Endothelial cell of umbilical vein (primary cell): ENCODE data around the gene FAM149B1. TPM values are rescaled to one million over a fixed set of nuclear protein-coding genes. Genes with fewer than 3 reads are reported as not detected.

Source experiments
- BruUV-seq: library from RNA; stranded (reverse); fragments of 400-500 nt; replicated peaks from 2 replicates; lab custom pipeline; 2021; lab: Mats Ljungman, UMichigan
- CTCF ChIA-PET: fragments of 300-600, 350-600 bp; sonication (Branson Sonifier 250); formaldehyde crosslinking; loops from one replicate; lab custom pipeline; 2021; ENCODE audit warnings: antibody characterized with exemption, inconsistent platforms; lab: Charles Lee
- POLR2A ChIA-PET: fragments of 300-600, 350-600 bp; sonication (Branson Sonifier 250); formaldehyde crosslinking; loops from one replicate; lab custom pipeline; 2021; ENCODE audit warnings: antibody characterized with exemption, inconsistent platforms; lab: Charles Lee
- DNase-seq: peaks from one replicate; pipeline ENCODE4 v3.0.0-alpha.2; 2011; ENCODE audit warnings: low read depth, low spot score
- FAIRE-seq: peaks from 2 replicates; lab custom pipeline; 2011; peaks lifted over from hg19 to GRCh38; lab: Jason Lieb, UNC
- H2AFZ ChIP-seq: 2 replicates; pipeline ENCODE4 v1.6.0; 2012; ENCODE audit warnings: low read depth, low read length, control low read depth, inconsistent platforms
- H3K27ac ChIP-seq: 2 replicates; pipeline ENCODE4 v1.5.1; 2011; ENCODE audit warnings: low read depth, mild to moderate bottlenecking, control low read depth, low read length, moderate library complexity; ENCODE audit not compliant: insufficient read depth
- H3K27me3 ChIP-seq, 2 experiments: 2 replicates each; pipeline versions ENCODE4 v1.6.0 to v1.6.1; 2011; ENCODE audit warnings: low read length in 2 of 2, mixed read lengths in 1 of 2; ENCODE audit not compliant: control insufficient read depth in 2 of 2, insufficient read depth in 2 of 2
- H3K36me3 ChIP-seq, 2 experiments: 2 replicates in 1 of 2; 3 replicates in 1 of 2; pipeline ENCODE4 v1.5.1; 2011; ENCODE audit warnings: low read length in 2 of 2, mild to moderate bottlenecking in 1 of 2, moderate library complexity in 1 of 2; ENCODE audit not compliant: control insufficient read depth in 2 of 2, insufficient read depth in 2 of 2; ENCODE audit errors: extremely low read depth in 1 of 2
- H3K4me1 ChIP-seq: 3 replicates; pipeline ENCODE4 v1.5.1; 2011; ENCODE audit warnings: mild to moderate bottlenecking, low read length; ENCODE audit not compliant: control insufficient read depth, insufficient read depth; ENCODE audit errors: extremely low read depth
- H3K4me2 ChIP-seq: 2 replicates; pipeline ENCODE4 v1.6.1; 2011; ENCODE audit warnings: low read length, control low read depth, mixed read lengths; ENCODE audit not compliant: insufficient read depth
- H3K4me3 ChIP-seq, 3 experiments: fragments of 200-600 bp in 1 of 3; sonication (generic), shearing (Covaris generic) in 1 of 3; replicated peaks in 1 of 3; 2 replicates each; pipeline ENCODE4 v1.5.1; 2011 to 2016; ENCODE audit warnings: control low read depth in 3 of 3, low read length in 3 of 3, mild to moderate bottlenecking in 2 of 3, inconsistent platforms in 1 of 3, low read depth in 1 of 3, moderate library complexity in 1 of 3; ENCODE audit not compliant: insufficient read depth in 1 of 3
- H3K79me2 ChIP-seq: 2 replicates; pipeline ENCODE4 v1.6.0; 2012; ENCODE audit warnings: low read length, inconsistent platforms; ENCODE audit not compliant: control insufficient read depth, insufficient read depth
- H3K9ac ChIP-seq: replicated peaks from 2 replicates; pipeline ENCODE3; 2011; ENCODE audit warnings: low read length, control low read depth; ENCODE audit not compliant: insufficient read depth; ENCODE audit errors: extremely low read depth
- H3K9me1 ChIP-seq: replicated peaks from 3 replicates; pipeline ENCODE4 v1.6.0; 2011; ENCODE audit warnings: mild to moderate bottlenecking, low read length; ENCODE audit not compliant: control insufficient read depth, insufficient read depth; ENCODE audit errors: extremely low read depth
- H3K9me3 ChIP-seq: replicated peaks from 2 replicates; pipeline ENCODE4 v1.5.1; 2012; ENCODE audit warnings: low read length, inconsistent platforms; ENCODE audit not compliant: control insufficient read depth, insufficient read depth
- H4K20me1 ChIP-seq: replicated peaks from 2 replicates; pipeline ENCODE3; 2011; ENCODE audit warnings: mild to moderate bottlenecking, low read length; ENCODE audit not compliant: control insufficient read depth, insufficient read depth; ENCODE audit errors: extremely low read depth
- EZH2 ChIP-seq: IDR thresholded peaks from 2 replicates; pipeline ENCODE4 v1.6.1; 2012; ENCODE audit warnings: borderline replicate concordance, low read depth, mild to moderate bottlenecking, moderate library complexity, low read length, inconsistent platforms; ENCODE audit not compliant: severe bottlenecking
- FOS ChIP-seq: IDR thresholded peaks from 2 replicates; pipeline ENCODE4 v1.6.1; 2011; ENCODE audit warnings: mild to moderate bottlenecking, low read length, moderate library complexity, borderline replicate concordance; ENCODE audit not compliant: insufficient read depth
- GATA2 ChIP-seq: IDR thresholded peaks from 2 replicates; pipeline ENCODE4 v1.7.0; 2011; ENCODE audit warnings: low read depth, mild to moderate bottlenecking, moderate library complexity, mixed read lengths, low read length; ENCODE audit not compliant: insufficient read length, insufficient read depth
- JUN ChIP-seq: IDR thresholded peaks from 2 replicates; pipeline ENCODE4 v1.6.1; 2011; ENCODE audit warnings: borderline replicate concordance, low read depth; ENCODE audit not compliant: insufficient read length, insufficient read depth
- MYC ChIP-seq: IDR thresholded peaks from one replicate; pipeline ENCODE4 v1.6.1; 2011; ENCODE audit warnings: mild to moderate bottlenecking, low read depth, low read length
- POLR2A ChIP-seq: IDR thresholded peaks from 2 replicates; pipeline ENCODE4 v1.6.1; 2012; ENCODE audit warnings: low read depth, mild to moderate bottlenecking, control low read depth, low read length
- POLR2AphosphoS5 ChIP-seq: IDR thresholded peaks from 2 replicates; pipeline ENCODE4 v1.6.1; 2012; ENCODE audit warnings: low read depth, mild to moderate bottlenecking, control low read depth, low read length, moderate library complexity; ENCODE audit not compliant: insufficient read depth
- dilution Hi-C: fragments of 300-500 bp; cut with MboI; formaldehyde crosslinking; loops from one replicate; pipeline ENCODE4 v1.15.0; 2019; ENCODE audit warnings: low sequenced_read_pairs; ENCODE audit not compliant: extremely low pct_ligation_motif_present
- intact Hi-C: fragments of 100-400 bp; cut with micrococcal nuclease; formaldehyde crosslinking; loops from one replicate; pipeline ENCODE4 v1.10.0; 2022
- polyA plus RNA-seq, 4 experiments: library from polyadenylated mRNA; depleted of rRNA in 3 of 4; stranded (reverse) in 3 of 4; unstranded in 1 of 4; fragments of >200 nt; gene quantifications; 2 replicates each; pipeline versions ENCODE4 v1.2.1 to v1.2.3, GENCODE V29; 2011 to 2012; ENCODE audit warnings: missing spikeins in 1 of 4
- total RNA-seq: library from RNA; stranded (reverse); gene quantifications from 2 replicates; pipeline ENCODE4 v1.2.3, GENCODE V29; 2021
- TF ChIP-seq, protein P1 (sequence below), 2 donors: IDR thresholded peaks; 1 replicate in 1 of 2; 2 replicates in 1 of 2; pipeline ENCODE4 v1.5.1; 2011; ENCODE audit warnings: low read length in 2 of 2, mild to moderate bottlenecking in 2 of 2, moderate library complexity in 2 of 2, control low read depth in 1 of 2, inconsistent platforms in 1 of 2, low read depth in 1 of 2; ENCODE audit not compliant: insufficient read depth in 1 of 2; ENCODE audit errors: extremely low read depth in 1 of 2
- TF ChIP-seq, protein P2 (sequence below): IDR thresholded peaks from 2 replicates; pipeline ENCODE4 v1.6.1; 2011; ENCODE audit not compliant: insufficient read depth, insufficient read length

The FAM149B1 gene
- total and polyA plus RNA-seq, 2 donors (not counting 3 experiments of a cell fraction or from before 2014, with no cell fraction given) = 19.5 to 26.7 TPM

DNA sequence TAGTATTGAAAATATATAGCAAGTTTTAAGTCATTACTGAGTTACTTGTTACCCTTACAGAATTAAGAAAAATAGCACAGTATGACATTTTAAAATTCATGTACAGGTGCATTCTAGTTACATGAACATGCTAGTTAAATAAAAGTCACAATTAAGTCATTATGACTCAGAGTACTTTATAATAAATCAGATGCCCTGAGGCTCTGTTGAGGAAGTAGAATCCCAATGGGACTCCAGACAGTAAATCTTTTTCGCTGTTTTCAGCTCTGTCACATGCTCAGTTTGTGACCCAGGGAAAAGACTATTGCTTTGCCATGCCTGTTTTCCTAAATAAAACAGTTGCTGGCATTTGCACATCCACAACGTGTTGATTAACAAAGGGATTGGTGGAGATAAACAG lies 36.6 kb upstream of the FAM149B1 start:
- H3K79me2 ChIP-seq = no peaks in the 10 kb centered on the region
- H3K4me3 ChIP-seq = no peak overlapping the region
- H3K27me3 ChIP-seq = no peaks in the 10 kb centered on the region
- FAIRE-seq (no peak), DNase-seq (no peak)
- H2AFZ ChIP-seq = no peak overlapping the region
- H3K36me3 ChIP-seq = peaks cover 16 to 27% of the 10 kb centered on the region in 2 experiments
- POLR2A ChIA-PET = no interaction called here
- no peaks in the 10 kb centered on the region for H3K9me1 ChIP-seq
- BruUV-seq = no TSS peak
- no peak overlapping the region for H3K9ac ChIP-seq
- H3K4me2 ChIP-seq = no peak overlapping the region
- H3K9me3 ChIP-seq = no peaks in the 10 kb centered on the region
- H3K4me1 ChIP-seq = no peaks in the 10 kb centered on the region
- dilution Hi-C loops (no loop called here), intact Hi-C loops (no loop called here)
- H4K20me1 ChIP-seq = no peaks in the 10 kb centered on the region
- CTCF ChIA-PET = interaction anchor here (1.2 kb wide), 1 partner anchor 36 kb away, joined by 3 read pairs; no protein-coding TSS in a partner anchor
- TF ChIP-seq POLR2A (no peak), POLR2AphosphoS5 (no peak), GATA2 (no peak), JUN (no peak), FOS (no peak), EZH2 (no peak), MYC (no peak)
- TF ChIP-seq, protein P1, sequence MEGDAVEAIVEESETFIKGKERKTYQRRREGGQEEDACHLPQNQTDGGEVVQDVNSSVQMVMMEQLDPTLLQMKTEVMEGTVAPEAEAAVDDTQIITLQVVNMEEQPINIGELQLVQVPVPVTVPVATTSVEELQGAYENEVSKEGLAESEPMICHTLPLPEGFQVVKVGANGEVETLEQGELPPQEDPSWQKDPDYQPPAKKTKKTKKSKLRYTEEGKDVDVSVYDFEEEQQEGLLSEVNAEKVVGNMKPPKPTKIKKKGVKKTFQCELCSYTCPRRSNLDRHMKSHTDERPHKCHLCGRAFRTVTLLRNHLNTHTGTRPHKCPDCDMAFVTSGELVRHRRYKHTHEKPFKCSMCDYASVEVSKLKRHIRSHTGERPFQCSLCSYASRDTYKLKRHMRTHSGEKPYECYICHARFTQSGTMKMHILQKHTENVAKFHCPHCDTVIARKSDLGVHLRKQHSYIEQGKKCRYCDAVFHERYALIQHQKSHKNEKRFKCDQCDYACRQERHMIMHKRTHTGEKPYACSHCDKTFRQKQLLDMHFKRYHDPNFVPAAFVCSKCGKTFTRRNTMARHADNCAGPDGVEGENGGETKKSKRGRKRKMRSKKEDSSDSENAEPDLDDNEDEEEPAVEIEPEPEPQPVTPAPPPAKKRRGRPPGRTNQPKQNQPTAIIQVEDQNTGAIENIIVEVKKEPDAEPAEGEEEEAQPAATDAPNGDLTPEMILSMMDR (IDR thresholded peaks at IDR 0.05; ENCODE audit: extremely low read depth in 1 of 2, insufficient read depth in 1 of 2, low read depth in 1 of 2, low read length in 2 of 2) = no peak
- TF ChIP-seq, protein P2, sequence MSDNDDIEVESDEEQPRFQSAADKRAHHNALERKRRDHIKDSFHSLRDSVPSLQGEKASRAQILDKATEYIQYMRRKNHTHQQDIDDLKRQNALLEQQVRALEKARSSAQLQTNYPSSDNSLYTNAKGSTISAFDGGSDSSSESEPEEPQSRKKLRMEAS = no peak
- no peak overlapping the region for H3K27ac ChIP-seq
